ENCODE measurements around the gene IRAK4.
"Not testable (repeated sequence)": the region's sequence is repeated elsewhere in the genome, so short reads cannot be mapped to it uniquely, and the experiment has no call there.

The IRAK4 gene

DNA sequence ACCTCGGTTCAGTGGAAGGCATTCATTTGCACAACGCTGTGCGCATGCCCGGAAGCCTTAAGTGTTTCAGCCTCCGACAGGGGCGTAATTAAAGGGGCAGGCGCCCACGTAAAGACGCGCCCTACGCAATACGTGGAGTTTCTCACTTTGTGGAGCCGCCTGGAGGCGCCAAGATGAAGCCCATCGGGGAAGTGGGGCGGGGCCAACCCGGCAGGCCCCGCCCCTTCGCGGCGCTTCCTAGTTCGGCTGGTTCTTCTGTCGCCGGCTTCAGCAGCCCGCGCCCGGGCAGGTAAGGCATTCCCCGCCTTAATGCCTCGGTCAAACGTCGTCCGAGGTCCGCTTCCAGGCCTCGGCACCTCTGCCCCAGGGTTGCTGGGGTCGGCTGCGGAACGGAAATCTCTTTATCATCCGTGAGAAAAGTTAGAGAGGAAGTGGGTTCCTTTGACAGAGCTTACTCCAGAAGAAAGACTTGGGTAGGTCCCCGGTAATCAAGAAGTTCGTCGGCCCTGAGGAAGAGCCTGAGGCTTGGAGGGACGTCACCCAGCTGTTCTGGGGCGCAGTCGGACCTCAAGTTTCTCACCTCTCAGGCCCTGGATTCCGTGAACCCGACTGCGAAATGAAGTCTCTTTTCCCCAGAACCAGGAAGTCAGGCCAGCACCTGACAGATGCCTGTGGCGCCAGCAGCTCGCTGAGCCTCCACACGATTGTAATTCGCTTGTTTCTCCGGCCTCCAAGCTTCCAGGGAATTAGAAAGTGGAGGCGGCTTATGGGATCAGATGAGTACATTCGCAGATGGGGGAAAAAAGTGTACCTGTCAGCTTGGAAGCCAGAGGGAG, at the start of gene IRAK4, which contains the start of gene PUS7L:
Gene IRAK4 (plus strand): TSS at position 224 of the 836 bp plus-strand sequence. CDS start 9,161 bp downstream, outside the sequence.
Gene PUS7L (minus strand): TSS at position 63 of the 836 bp plus-strand sequence. CDS start 3,545 bp downstream, outside the sequence.
- peak; percentile 88 for DNase-seq (ENCODE audit: low read depth)

DNA sequence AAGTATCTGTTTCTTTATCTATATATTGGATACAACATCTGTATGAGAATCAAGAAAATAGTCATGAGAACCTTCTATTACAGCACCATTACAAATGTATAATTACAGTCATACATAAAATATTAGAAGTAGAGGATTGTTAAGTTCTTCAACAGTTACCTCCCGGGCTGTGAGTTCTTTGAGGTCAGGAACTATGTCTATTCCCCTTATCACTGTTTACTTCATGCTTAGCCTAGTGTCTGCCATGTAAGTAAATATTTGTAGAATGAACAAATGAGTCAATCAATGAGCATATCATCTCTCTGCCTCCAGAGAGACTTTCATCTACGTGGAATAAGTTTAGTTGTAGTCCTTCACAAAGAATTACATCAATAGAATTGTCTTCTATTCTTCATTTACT, 47.4 kb upstream of the IRAK4 start:
- DNase-seq (ENCODE audit: low read depth): no peak

- no peak for DNase-seq (ENCODE audit: low read depth)
Measured at GRCh38 chr12:43722621-43723020, 36.1 kb upstream of the IRAK4 start.

DNA sequence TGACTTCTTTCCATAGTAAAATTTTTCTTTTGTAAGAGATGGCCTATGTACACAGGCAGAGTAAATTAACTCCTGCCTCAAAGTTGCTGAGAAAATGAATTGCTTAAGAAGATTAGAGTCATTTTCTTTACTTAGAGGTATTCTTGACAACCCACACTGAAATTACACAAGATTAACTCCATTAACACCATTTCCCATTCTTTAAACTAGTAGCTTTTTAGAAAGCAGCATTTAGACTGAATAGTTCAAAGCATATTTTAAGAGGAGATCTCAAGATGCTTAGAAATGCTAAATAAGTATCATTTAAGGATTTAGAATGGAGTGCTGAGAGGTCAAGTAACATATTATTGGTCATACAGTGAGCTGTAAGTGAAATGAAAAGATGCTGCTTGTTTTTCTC, 35.6 kb upstream of the IRAK4 start:
- no peak for DNase-seq (ENCODE audit: low read depth)

DNA sequence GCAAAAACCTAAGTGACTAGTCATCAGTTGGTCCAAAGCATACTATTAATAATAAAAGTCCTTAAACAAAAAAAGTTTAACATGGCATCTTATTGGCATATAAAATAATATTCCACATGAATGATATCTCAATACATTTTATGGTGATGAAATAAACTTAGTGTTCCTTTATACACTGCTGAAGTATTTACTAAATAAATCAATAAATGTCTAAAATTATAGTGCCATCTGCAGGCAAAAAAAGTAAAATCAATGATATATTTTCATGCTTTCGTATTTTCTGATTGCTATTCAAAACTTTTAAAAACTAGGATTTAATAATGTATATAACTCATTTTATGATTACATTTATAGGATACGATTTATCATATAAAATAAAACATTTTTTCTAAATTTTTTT, 30.6 kb upstream of the IRAK4 start:
- no peak for DNase-seq (ENCODE audit: low read depth)

DNA sequence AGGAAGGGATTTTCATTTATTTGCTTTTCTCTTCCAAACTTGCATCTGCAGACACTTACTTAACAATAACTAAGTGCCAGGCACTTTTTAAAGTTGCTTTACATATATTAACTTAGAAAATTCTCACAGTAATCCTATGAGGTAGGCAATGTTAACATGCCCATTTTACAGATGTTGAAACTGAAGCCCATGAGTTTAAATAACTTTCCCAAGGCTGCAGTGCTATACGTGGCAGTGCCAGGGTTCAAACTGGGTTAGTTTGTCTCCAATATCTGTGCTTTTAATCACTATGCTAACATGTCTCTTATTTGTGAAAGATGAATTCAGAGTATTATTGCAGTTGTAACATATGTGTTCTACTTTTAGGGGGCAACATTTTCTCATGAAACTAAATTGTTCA, 30.1 kb upstream of the IRAK4 start:
- DNase-seq (ENCODE audit: low read depth): no peak

DNA sequence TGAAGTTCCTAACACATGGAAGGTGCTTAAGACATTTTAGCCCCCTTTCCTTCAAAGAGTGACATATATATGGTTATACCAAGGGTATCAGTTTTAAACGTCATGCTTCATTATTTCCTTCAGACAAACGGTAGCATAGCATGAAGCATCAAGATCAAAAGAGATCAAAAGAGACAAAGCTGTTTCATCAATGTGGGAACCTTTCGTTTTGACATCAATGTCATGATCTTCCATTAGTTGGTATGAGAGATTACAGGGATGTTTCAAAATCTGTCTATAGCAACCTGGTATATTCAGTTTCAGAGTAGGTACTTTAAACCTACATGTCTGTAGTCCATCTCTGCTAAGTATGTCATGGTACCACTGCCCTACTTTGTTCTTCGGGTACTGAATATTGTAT, 28.5 kb upstream of the IRAK4 start:
- no peak for DNase-seq (ENCODE audit: low read depth)

DNA sequence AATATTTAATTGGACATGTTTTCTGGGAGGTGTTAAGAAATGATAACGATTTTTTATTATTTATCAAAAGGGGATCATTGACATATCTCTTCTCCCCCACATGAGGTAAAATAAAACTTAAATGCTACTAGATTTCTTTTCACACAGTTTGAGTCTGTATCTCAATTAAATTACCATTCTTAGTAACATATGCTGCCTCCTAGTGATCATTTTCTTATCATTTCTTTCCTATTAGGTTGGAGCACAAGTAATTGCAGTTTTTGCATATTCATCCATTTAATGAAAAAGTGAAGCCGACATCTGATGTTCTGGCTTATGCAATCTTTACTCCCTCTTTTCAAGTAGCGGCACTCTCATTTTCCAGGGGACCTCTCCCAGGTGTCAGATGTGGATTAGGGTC, 25.1 kb upstream of the IRAK4 start:
- no peak for DNase-seq (ENCODE audit: low read depth)

- DNase-seq (ENCODE audit: low read depth): no peak
Measured at GRCh38 chr12:43736927-43737440, 21.8 kb upstream of the IRAK4 start.

- DNase-seq (ENCODE audit: low read depth): peak; percentile 78
Measured at GRCh38 chr12:43737646-43738045, 21.1 kb upstream of the IRAK4 start.

DNA sequence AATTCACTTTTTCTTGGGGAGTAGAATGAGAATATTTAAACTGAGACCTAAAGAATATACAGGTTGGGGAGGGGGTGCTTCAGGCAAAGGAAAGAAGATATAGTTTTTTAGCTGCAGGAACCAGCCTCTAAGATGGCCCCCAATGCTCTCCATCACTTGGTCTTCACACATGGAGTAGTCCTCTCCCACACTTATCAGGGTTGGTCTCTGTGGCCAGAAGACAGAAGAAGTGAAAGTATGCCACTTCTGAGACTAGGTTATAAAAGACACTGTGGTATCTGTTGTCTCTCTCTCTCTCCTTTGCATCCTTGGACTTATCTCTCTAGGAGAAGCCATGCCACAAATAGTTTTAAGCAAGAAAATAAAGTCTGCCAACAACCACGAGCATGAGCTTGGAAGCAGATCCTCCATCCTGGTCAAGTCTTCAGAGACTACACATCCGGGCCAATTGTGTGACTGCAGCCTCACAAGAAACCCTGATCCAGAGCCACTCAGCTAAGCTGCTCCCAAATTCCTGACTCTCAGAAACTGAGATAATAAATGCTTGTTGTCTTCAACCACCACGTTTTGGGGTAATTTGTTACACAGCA, 18.1 kb upstream of the IRAK4 start:
- no peak for DNase-seq (ENCODE audit: low read depth)

- peak; percentile 80 for DNase-seq (ENCODE audit: low read depth)
Measured at GRCh38 chr12:43742106-43742505, 16.6 kb upstream of the IRAK4 start.

- no peak for DNase-seq (ENCODE audit: low read depth)
Measured at GRCh38 chr12:43744826-43745225, 13.9 kb upstream of the IRAK4 start.

- no peak for DNase-seq (ENCODE audit: low read depth)
Measured at GRCh38 chr12:43749016-43749415, 9.7 kb upstream of the IRAK4 start.

- DNase-seq (ENCODE audit: low read depth): no peak
Measured at GRCh38 chr12:43750814-43751213, 7.9 kb upstream of the IRAK4 start.

DNA sequence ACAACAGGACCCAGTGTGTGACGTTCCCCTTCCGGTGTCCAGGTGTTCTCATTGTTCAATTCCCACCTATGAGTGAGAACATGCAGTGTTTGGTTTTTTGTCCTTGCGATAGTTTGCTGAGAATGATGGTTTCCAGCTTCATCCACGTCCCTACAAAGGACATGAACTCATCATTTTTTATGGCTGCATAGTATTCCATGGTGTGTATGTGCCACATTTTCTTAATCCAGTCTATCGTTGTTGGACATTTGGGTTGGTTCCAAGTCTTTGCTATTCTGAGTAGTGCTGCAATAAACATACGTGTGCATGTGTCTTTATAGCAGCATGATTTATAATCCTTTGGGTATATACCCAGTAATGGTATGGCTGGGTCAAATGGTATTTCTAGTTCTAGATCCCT, 7.4 kb upstream of the IRAK4 start:
- not testable (repeated sequence) for DNase-seq (ENCODE audit: low read depth)

DNA sequence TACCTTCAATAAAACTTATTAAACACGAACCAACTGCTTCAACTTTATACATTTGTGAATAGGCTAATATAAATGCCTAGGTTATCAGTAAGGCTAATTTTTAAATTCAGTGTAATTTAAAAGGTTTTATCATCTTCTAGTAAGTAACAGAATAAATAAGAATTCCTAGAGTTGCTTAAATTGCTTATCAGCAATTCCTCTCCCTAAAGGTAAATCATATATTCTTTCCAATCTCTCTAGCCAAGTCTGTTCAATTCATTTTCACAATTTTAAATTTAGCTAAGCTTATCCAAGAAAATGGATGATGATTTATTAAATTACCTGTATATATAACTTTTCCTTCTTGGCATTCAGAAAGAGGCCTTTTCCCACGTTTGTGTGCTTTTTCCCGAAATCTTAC, 4.7 kb upstream of the IRAK4 start:
- no peak for DNase-seq (ENCODE audit: low read depth)

GRCh38 chr12:43758247-43758727, 464 bp upstream of the IRAK4 start:
- no peak for DNase-seq (ENCODE audit: low read depth)

DNA sequence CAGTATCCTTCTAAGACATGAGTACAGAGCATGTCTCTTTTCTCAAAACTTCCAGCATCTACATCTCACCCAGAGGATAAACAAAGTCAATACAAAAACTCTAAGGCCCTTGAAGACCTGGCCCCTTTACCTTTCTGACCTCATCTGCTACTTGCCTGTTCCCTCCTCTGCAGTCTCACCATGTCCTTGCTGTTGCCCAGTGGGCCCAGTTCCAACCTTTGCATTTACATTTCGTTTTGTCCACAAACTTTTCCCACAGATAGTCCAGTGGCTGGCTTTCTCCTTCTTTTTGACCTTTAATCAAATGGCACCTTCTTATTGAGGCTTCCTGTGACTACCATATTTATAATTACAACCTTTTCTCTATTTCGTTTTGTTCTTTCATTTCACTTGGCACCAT, 1.6 kb downstream of the IRAK4 start:
- DNase-seq (ENCODE audit: low read depth): no peak

DNA sequence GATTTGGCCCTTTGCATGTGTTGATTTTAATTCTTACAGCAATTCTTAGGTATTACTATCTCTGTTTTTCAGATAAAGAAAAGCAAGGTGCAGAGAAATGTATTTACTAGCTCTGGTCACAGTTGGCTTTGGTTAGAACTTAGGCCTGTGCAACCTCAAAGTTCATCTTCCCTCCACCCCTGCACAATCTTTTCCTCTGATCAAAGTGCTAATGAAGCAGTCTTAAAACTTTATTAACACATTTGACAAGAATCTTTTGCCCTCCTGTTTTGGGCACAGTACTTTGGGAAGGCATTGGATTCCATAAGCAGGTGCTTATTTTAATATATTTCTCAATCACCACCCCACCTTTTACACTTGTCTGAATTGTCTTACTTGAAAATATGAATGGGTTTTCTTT, 2.7 kb downstream of the IRAK4 start:
- DNase-seq (ENCODE audit: low read depth): no peak

GRCh38 chr12:43762596-43762995, 3.8 kb downstream of the IRAK4 start:
- no peak for DNase-seq (ENCODE audit: low read depth)

- no peak for DNase-seq (ENCODE audit: low read depth)
Measured at GRCh38 chr12:43763769-43764168, 5.0 kb downstream of the IRAK4 start.

- no peak for DNase-seq (ENCODE audit: low read depth)
Measured at GRCh38 chr12:43764528-43764927, 5.8 kb downstream of the IRAK4 start.
